NCI-H2081 treated with DMSO at 0.1 percent for 48 hours (cell line): ENCODE results near the gene ZRANB3.
"Not testable (repeated sequence)": the region's sequence is repeated elsewhere in the genome, so short reads cannot be mapped to it uniquely, and the experiment has no call there.

Experiments used
- DNase-seq: peaks from one replicate; lab custom pipeline; 2025; lab: John Stamatoyannopoulos, UW

Gene ZRANB3

GRCh38 chr2:135530313-135531230 lies at the start of gene ZRANB3:
ZRANB3 (minus strand) TSS chr2:135531218.
- DNase-seq = peak; percentile 95

- no peak for DNase-seq
These were observed 42.6 kb upstream of the ZRANB3 start for GRCh38 chr2:135573620-135574019.

- no peak for DNase-seq
These were observed 39.9 kb upstream of the ZRANB3 start for GRCh38 chr2:135570884-135571283.

GRCh38 chr2:135563793-135564192 lies 32.8 kb upstream of the ZRANB3 start:
- no peak for DNase-seq

GRCh38 chr2:135561925-135562324 lies 30.9 kb upstream of the ZRANB3 start:
- no peak for DNase-seq

- DNase-seq = no peak
These were observed 26.5 kb upstream of the ZRANB3 start for GRCh38 chr2:135557530-135557929.

- no peak for DNase-seq
These were observed 24.3 kb upstream of the ZRANB3 start for GRCh38 chr2:135555311-135555710.

GRCh38 chr2:135552887-135553286 lies 21.9 kb upstream of the ZRANB3 start:
- DNase-seq = no peak

GRCh38 chr2:135551356-135551755 lies 20.3 kb upstream of the ZRANB3 start:
- DNase-seq = no peak

- no peak for DNase-seq
These were observed 16.3 kb upstream of the ZRANB3 start for GRCh38 chr2:135547311-135547710.

- no peak for DNase-seq
These were observed 15.4 kb upstream of the ZRANB3 start for GRCh38 chr2:135546436-135546835.

- DNase-seq = not testable (repeated sequence)
These were observed 2.5 kb upstream of the ZRANB3 start for GRCh38 chr2:135533545-135533944.

- DNase-seq = no peak
These were observed 1.6 kb upstream of the ZRANB3 start for GRCh38 chr2:135532581-135532980.

- DNase-seq = peak; percentile 98
These were observed 496 bp upstream of the ZRANB3 start, which contains the start of gene R3HDM1 for GRCh38 chr2:135531231-135532197. R3HDM1 (plus strand) TSS chr2:135531484; CDS start chr2:135604846, 73,362 bp downstream.

- DNase-seq = no peak
These were observed 3.0 kb downstream of the ZRANB3 start for GRCh38 chr2:135528006-135528405.

GRCh38 chr2:135525786-135526185 lies 5.2 kb downstream of the ZRANB3 start:
- DNase-seq = no peak

- DNase-seq = no peak
These were observed 18.9 kb downstream of the ZRANB3 start for GRCh38 chr2:135512099-135512498.

GRCh38 chr2:135510577-135510976 lies 20.4 kb downstream of the ZRANB3 start:
- DNase-seq = no peak

- no peak for DNase-seq
These were observed 26.2 kb downstream of the ZRANB3 start for GRCh38 chr2:135504811-135505210.

- DNase-seq = not testable (repeated sequence)
These were observed 32.4 kb downstream of the ZRANB3 start for GRCh38 chr2:135498588-135498987.

- DNase-seq = no peak
These were observed 36.1 kb downstream of the ZRANB3 start for GRCh38 chr2:135494917-135495316.

- DNase-seq = no peak
These were observed 36.5 kb downstream of the ZRANB3 start for GRCh38 chr2:135494503-135494902.
